Ishikawa (cell line): ENCODE measurements around the gene RPP21.

Experiments
- CEBPB ChIP-seq: IDR thresholded peaks from 2 replicates; pipeline ENCODE4 v1.6.1; 2012
- CREB1 ChIP-seq: IDR thresholded peaks from 2 replicates; pipeline ENCODE4 v1.6.1; 2012; ENCODE audit warnings: low read depth
- EGR1 ChIP-seq: IDR thresholded peaks from 2 replicates; pipeline ENCODE4 v1.6.1; 2012
- EP300 ChIP-seq: IDR thresholded peaks from 2 replicates; pipeline ENCODE4 v1.6.1; 2012; ENCODE audit warnings: borderline replicate concordance
- FOXM1 ChIP-seq: IDR thresholded peaks from 2 replicates; pipeline ENCODE4 v1.6.1; 2012; ENCODE audit warnings: low read depth, borderline replicate concordance
- NFIC ChIP-seq: IDR thresholded peaks from 2 replicates; pipeline ENCODE4 v1.6.1; 2012
- RAD21 ChIP-seq: IDR thresholded peaks from 2 replicates; pipeline ENCODE4 v1.6.1; 2012; ENCODE audit warnings: low read depth
- TAF1 ChIP-seq: IDR thresholded peaks from 2 replicates; pipeline ENCODE4 v1.6.1; 2012; ENCODE audit warnings: low read depth, mild to moderate bottlenecking
- TCF12 ChIP-seq: IDR thresholded peaks from 2 replicates; pipeline ENCODE4 v1.6.1; 2012; ENCODE audit warnings: low read depth
- TEAD4 ChIP-seq: IDR thresholded peaks from 2 replicates; pipeline ENCODE4 v1.6.1; 2012
- YY1 ChIP-seq: IDR thresholded peaks from 2 replicates; pipeline ENCODE4 v1.6.1; 2012; ENCODE audit warnings: low read depth
- ZBTB7A ChIP-seq: IDR thresholded peaks from 2 replicates; pipeline ENCODE4 v1.6.1; 2012; ENCODE audit warnings: low read depth
- TF ChIP-seq, protein P1 (sequence below): IDR thresholded peaks from 2 replicates; pipeline ENCODE4 v1.6.1; 2012
- TF ChIP-seq, protein P2 (sequence below): IDR thresholded peaks from 2 replicates; pipeline ENCODE4 v1.6.1; 2012
- TF ChIP-seq, protein P3 (sequence below): IDR thresholded peaks from 2 replicates; pipeline ENCODE4 v1.6.1; 2012; ENCODE audit warnings: low read depth, mild to moderate bottlenecking

The RPP21 gene

DNA sequence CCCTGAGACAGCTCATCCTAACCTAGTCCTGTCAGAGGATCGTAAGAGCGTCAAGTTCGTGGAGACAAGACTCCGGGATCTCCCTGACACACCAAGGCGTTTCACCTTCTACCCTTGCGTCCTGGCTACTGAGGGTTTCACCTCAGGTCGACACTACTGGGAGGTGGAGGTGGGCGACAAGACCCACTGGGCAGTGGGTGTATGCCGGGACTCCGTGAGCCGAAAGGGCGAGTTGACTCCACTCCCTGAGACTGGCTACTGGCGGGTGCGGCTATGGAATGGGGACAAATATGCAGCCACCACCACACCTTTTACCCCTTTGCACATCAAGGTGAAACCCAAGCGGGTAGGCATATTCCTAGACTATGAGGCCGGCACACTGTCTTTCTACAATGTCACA, 3.2 kb upstream of the RPP21 start:
- TF ChIP-seq TAF1: no peak
- no peak for TF ChIP-seq CREB1
- TF ChIP-seq RAD21: no peak
- TF ChIP-seq YY1: no peak
- no peak for TF ChIP-seq FOXM1
- no peak for TF ChIP-seq TEAD4
- no peak for TF ChIP-seq ZBTB7A
- no peak for TF ChIP-seq CEBPB
- no peak for TF ChIP-seq NFIC
- TF ChIP-seq EP300: no peak

DNA sequence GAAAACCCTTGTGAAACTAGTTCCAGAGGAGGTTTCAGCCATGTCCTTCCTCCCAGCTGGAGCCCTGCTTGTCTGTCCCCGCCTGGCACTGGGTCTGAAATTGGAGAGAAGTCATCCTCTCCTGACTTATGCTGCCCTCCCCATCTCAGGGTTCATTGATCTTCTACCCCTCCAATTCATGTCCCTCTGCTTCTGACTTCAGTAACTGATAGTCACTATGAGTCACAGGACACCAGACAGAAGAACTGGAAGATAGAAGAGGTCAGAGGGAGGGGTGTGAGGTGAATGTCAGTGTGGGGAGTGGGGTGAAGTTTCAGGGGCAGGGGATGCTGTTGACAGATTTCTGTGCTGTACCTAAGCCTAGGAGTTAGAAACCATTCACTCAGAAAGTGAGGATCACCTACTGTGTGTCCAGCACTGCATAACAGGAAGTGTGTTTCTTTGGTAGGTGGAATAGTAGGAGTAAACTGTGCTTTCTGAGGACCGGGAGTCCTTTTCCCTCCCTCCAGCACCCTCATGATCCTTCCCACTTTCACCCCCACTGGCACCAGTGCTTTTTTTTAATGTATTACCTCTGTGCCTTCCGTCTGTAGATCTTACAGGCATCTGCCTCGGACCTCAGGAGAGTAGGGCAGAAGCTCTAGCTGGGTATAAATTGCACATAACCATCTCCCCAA, 627 bp upstream of the RPP21 start:
- no peak for TF ChIP-seq YY1
- TF ChIP-seq, protein P1, sequence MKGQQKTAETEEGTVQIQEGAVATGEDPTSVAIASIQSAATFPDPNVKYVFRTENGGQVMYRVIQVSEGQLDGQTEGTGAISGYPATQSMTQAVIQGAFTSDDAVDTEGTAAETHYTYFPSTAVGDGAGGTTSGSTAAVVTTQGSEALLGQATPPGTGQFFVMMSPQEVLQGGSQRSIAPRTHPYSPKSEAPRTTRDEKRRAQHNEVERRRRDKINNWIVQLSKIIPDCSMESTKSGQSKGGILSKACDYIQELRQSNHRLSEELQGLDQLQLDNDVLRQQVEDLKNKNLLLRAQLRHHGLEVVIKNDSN: no peak
- no peak for TF ChIP-seq TCF12
- TF ChIP-seq ZBTB7A: no peak
- no peak for TF ChIP-seq CEBPB
- no peak for TF ChIP-seq FOXM1
- no peak for TF ChIP-seq NFIC
- no peak for TF ChIP-seq EP300
- TF ChIP-seq TAF1: no peak
- no peak for TF ChIP-seq CREB1
- TF ChIP-seq, protein P2, sequence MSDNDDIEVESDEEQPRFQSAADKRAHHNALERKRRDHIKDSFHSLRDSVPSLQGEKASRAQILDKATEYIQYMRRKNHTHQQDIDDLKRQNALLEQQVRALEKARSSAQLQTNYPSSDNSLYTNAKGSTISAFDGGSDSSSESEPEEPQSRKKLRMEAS: no peak
- TF ChIP-seq EGR1: no peak

DNA sequence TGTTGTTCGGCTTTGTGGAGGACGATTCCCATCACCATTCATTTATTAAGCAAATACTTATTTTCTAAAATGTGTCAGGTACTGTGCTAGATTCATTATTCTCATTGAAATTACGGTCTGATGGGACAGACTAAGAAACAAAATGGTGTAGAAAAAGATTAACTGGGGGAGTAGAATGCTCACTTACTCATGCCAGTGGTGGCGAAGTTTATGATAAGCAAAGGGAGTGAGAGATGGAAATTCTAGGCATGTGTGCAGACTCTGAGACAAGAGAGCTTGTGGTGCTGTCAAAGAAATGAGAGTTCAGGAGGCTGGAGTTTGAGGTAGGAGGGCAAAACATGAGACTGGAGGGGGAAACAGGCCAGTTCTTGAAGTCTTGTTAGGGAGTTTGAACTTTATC, 896 bp downstream of the RPP21 start:
- TF ChIP-seq ZBTB7A: no peak
- TF ChIP-seq TCF12: no peak
- TF ChIP-seq EGR1: no peak
- TF ChIP-seq TAF1: no peak
- TF ChIP-seq YY1: no peak
- TF ChIP-seq, protein P3, sequence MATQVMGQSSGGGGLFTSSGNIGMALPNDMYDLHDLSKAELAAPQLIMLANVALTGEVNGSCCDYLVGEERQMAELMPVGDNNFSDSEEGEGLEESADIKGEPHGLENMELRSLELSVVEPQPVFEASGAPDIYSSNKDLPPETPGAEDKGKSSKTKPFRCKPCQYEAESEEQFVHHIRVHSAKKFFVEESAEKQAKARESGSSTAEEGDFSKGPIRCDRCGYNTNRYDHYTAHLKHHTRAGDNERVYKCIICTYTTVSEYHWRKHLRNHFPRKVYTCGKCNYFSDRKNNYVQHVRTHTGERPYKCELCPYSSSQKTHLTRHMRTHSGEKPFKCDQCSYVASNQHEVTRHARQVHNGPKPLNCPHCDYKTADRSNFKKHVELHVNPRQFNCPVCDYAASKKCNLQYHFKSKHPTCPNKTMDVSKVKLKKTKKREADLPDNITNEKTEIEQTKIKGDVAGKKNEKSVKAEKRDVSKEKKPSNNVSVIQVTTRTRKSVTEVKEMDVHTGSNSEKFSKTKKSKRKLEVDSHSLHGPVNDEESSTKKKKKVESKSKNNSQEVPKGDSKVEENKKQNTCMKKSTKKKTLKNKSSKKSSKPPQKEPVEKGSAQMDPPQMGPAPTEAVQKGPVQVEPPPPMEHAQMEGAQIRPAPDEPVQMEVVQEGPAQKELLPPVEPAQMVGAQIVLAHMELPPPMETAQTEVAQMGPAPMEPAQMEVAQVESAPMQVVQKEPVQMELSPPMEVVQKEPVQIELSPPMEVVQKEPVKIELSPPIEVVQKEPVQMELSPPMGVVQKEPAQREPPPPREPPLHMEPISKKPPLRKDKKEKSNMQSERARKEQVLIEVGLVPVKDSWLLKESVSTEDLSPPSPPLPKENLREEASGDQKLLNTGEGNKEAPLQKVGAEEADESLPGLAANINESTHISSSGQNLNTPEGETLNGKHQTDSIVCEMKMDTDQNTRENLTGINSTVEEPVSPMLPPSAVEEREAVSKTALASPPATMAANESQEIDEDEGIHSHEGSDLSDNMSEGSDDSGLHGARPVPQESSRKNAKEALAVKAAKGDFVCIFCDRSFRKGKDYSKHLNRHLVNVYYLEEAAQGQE: no peak

DNA sequence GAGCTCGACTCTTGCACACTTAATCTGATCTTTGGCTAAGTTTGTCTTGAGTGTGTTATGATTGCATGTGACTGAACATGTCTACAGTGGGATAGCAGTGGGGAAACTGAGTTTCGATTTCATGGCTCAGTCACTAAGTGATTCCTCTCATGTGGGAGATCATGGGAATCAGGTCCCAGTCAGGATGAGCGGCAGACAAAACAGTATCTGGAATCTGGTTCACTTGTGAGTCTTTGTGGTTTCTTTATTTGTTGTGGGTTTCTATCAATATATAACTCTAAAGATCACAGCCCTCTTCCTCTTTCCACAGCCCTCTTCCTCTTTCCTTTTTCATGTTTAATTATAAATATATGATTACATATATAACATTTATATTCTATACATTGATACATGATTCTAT, 4.0 kb downstream of the RPP21 start:
- no peak for TF ChIP-seq FOXM1
- TF ChIP-seq, protein P2: no peak
- TF ChIP-seq NFIC: no peak
- TF ChIP-seq, protein P1: no peak
- no peak for TF ChIP-seq TEAD4
- no peak for TF ChIP-seq TCF12
- TF ChIP-seq, protein P3: no peak
- no peak for TF ChIP-seq CEBPB
- TF ChIP-seq CREB1: no peak
- TF ChIP-seq EGR1: no peak

DNA sequence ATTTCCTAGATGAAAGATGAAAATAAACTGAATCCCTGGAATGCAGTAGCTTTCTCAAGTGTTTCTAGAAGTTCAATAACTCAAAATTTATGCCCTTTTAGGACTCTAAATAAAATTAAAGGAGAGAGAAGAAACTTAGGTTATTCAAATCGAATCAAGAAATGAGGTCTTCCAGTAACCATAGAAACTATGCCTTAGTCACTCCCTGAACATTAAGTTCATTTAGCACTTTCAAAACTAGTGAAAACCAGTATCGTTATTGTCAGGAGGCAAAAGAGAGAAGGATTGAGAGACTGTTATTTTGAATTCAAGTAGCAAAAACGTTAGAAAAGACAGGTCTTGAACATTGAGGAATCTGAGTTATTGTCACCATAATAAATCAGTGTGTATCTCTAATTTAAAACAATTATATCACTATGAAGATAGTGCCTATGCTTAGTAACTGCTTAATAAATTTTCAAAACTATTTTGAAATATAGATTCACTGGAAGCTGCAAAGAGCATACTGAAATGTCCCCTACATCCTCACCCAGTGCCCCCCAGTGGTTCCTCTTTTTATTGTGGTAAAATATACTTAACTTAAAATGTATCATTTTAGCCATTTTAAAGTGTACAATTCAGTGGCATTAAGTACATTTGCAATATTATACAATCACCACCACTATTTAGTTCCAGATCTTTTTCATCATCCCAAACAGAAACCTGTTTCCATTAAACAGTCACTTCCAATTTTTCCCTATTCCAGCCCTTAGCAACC, 4.6 kb downstream of the RPP21 start:
- TF ChIP-seq RAD21 (no peak), NFIC (no peak), ZBTB7A (no peak), CREB1 (no peak), CEBPB (no peak), TAF1 (no peak), TCF12 (no peak), EP300 (no peak), YY1 (no peak), TEAD4 (no peak), EGR1 (no peak), FOXM1 (no peak)
- TF ChIP-seq, protein P3: no peak
- TF ChIP-seq, protein P1: no peak
- TF ChIP-seq, protein P2: no peak
